GM18505 (cell line): ENCODE measurements around the gene ZNF384.
A peak's percentile ranks its signal among the peaks of the same experiment; 100 is the strongest.
"Not testable (repeated sequence)": the region's sequence is repeated elsewhere in the genome, so short reads cannot be mapped to it uniquely, and the experiment has no call there.

Experiments
- ATAC-seq: cut with Tn5 transposase; IDR thresholded peaks from one replicate; pipeline ENCODE4 v1.9.1; 2021; ENCODE audit not compliant: unreplicated experiment
- POLR2A ChIP-seq: IDR thresholded peaks from 4 replicates; pipeline ENCODE4 v1.6.1; 2011; ENCODE audit warnings: borderline replicate concordance; ENCODE audit not compliant: insufficient read depth, insufficient read length; ENCODE audit errors: extremely low read depth

Gene ZNF384

DNA sequence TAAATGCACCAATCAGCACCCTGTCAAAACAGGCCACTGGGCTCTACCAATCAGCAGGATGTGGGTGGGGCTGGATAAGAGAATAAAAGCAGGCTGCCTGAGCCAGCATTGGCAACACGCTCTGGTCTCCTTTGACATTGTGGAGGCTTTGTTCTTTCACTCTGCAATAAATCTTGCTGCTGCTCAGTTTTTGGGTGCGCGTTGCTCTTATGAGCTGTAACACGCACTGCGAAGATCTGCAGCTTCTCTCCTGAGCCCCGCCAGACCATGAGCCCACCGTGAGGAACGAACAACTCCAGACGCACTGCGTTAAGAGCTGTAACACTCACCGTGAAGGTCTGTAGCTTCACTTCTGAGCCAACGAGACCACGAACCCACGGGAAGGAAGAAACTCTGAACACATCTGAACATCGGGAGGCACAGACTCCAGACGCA, 19.8 kb upstream of the ZNF384 start:
- ATAC-seq, result no peak
- TF ChIP-seq POLR2A, result no peak

DNA sequence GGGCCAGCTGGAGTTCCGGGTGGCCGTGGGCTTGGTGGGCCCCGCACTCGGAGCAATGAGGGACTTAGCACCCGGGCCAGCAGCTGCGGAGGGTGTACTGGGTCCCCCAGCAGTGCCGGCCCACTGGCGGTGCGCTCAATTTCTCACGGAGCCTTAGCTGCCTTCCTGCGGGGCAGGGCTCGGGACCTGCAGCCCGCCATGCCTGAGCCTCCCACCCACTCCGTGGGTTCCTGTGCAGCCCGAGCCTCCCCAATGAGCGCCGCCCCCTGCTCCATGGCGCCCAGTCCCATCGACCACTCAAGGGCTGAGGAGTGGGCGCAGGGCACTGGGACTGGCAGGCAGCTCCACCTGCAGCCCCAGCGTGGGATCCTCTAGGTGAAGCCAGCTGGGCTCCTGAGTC, 19.2 kb upstream of the ZNF384 start:
- not testable (repeated sequence) for ATAC-seq

DNA sequence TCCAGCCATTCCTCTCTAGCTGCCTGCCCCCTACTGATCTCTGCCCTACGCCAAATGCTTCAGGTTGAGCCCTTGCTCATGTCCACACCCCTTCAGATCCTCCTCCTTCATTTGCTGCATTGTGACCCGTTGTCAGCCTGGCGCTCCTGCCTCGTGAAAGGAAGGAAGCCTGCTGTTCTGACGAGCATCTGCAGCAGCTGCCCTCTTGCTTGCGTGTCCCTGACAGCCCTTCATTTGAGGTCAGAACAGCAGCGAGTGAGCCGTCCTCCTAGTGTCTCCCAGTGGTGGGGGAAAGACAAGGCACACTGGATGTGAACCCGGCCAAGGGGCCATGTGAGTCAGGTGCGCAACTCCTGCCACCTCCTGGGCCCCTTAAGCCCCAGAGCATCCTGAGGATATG, 14.5 kb upstream of the ZNF384 start:
- ATAC-seq, result no peak
- no peak for TF ChIP-seq POLR2A

DNA sequence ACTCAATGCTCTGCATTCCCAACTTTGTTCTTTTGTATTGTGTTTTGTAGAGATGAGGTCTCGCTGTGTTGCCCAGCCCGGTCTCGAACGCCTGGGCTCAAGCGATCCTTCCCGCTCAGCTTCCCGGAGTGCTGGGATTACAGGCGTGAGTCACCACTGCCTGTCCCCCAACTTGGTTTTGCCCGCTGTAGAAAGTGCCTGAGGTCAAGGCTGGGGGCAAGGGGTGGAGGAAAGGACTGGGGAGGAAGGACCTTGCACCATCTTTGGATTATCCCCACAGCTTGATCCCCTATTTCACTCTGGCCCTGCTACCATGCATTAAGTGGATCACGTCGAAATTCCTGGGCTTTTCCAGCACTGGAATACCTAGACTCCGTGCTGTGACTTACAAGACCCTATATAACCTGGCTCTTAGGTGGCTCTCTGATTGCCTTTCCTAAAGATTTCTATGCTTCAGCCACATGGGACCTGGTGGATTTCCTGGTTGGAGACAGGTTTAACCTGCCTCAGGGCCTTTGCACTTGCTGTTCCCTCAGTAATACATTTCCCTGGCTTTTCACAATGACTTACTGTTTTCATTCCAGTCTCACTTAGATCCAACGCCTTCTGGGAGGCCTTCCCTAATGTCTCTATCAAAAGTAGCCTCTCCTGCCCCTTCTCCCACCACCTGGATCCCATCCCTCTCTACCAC, 12.0 kb upstream of the ZNF384 start:
- TF ChIP-seq POLR2A, result no peak
- ATAC-seq, result no peak

DNA sequence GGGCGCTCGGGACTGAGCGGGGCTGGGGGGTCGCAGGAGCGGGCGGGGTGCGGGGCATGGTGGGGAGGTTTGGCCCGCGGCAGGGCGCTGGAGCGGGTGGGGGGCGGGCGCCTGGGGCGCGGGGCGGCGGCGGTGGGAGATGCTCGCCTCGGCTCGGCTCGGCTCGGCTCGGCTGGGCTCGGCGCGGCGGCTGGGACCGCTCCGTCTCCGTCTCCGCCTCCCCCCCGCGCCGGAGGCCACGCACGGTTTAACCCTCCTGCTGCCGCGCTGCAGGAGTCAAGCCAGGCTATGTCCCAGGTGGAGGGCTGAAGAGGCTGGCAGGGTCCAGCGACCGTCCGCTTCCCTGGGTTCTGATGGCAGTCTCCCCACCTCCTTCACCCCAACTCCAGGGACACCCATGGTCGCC, 11.5 kb upstream of the ZNF384 start, which contains the start of gene PIANP:
TSS of gene PIANP (minus strand) at position 170 of the 406 bp plus-strand sequence. CDS start 2,754 bp downstream, outside the sequence.
- no peak for ATAC-seq
- no peak for TF ChIP-seq POLR2A

DNA sequence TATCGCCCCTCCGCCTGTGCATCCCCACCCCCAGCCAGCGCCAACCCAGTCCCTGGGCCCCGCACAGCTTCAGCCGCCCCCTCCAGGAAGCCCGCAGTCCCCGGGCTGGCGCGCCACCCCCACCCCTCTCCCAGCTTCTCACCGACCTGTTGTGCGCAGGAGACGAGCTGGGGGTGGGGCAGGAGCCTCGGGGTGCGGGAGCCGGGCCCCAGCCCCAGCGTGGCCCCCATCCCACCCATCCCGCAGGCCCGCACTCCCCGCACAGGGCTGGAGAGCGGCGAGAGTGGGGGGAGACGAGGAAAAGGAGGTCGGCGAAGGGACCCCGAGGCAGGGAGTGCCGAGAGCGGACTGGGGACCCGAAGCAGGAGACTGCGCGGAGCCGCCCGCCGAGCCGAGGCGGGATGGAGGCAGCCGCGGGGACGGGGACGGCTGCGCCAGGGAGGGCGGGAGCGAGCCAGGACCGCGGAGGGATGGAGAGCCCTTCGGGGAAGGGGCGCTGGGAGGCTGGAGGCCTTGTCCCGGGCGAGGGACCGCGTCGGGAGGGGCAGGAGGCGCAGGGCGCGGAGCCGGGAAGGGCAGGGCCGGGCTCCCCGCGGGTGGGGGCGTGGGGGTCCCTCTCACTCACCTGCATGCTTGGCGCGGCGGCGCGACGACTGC, 10.9 kb upstream of the ZNF384 start:
- ATAC-seq, result no peak
- TF ChIP-seq POLR2A, result no peak

DNA sequence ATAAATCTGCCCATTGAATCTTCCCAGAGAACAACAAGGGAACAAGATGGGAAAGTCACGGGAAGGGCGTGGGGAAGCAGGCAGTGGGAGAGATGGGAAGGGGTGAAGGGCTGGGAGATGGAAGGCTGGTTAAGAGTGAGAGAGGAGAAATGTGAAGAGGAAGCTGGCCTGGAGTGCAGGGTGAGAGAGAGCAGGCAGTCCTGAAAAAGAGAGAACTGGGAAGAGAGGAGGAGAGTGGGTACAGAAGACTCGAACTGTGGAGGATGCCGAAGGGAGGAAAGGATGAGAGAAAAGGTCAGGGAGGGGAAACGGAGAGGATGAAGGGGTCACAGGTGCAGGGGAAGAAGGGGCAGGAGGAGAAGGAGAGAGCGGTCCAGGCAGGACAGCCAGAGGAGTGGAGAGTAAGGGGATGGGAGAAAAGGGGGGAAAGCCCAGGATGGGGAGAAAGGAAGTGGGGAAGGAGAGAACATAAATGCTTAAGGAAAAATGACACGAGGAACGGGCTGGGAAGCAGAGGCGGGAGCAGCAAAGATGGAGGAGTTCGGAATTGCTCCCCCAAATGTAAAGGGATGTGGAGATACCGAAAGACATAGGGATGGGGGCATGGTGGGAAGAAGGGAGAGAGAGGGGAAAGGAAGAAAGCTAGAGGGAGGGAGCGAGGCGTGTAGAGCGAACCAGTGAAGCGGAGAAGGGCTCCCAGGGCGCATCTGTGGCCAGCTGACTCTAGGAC, 10.2 kb upstream of the ZNF384 start:
- TF ChIP-seq POLR2A, result no peak
- ATAC-seq, result no peak

DNA sequence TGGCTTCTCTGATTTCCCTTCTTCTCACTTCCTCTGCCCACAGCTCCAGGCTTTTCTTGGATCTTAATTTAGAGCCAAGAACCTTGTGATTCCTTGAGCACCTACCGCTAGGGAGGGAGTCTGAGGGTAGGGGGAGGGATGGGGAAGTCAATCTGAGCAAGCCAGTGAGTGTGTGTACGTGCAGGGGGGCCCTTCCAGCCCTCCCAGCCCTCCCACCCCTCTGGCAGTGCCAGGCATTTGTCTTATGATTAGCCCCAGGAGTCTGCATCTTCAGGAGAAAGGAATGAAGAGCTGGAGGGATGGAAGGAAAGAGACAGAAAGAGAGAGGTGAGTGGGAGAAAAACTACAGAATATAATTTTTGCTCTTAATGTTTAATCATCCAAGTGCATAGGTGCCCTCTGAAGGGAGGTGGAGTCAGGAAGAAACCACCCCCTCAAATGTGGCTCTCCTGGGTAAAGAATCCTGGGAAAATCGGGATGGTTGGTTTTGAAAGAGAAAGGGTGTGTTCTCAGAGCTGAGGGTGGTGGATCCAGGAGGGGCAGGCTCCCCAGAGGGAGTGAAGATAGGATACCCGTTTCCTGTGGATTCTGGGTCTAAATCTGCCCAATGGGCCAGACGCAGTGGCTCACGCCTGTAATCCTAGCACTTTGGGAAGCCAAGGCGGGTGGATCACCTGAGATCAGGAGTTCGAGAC, 9.3 kb upstream of the ZNF384 start:
- TF ChIP-seq POLR2A, result no peak

DNA sequence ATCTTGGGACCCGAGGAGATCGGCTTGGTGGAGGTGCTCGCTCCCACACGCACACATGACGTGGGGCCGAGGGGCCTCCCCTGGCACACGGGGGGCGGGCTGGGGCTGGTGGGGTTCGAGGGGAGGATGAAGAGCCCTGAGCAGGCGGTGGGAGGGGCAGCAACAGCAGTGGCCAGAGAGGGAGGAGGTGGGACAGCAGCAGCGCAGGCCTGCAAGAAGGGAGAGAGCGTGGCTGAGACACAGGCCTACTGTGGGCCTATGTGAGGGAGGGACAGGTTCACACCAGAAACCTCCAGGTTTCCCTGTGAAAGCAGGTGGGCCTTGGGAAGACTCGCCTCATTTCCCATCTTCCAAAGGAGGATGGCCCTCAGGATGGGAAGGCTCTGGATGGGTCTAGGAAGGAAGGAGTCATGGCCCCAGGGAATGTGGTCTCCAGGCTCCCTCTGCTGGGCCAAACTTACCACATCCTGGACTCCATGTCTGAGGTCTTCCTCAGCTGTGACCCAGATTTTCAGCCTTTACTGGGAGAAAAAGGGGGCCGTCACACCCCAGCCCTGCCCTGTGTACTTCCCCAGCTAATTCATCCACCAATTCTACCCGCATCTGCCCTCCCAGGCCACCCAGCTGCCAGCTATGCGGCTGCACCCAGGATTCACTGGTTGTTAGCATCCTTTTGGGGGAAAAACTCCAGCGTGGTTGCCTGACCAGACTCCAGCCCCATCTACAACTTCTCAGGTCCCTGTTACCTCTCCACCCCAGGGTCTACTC, 8.6 kb upstream of the ZNF384 start:
- no peak for ATAC-seq
- TF ChIP-seq POLR2A, result no peak

More for the DNA sequence above, 9.3 kb upstream of the ZNF384 start:
- ATAC-seq, result no peak

DNA sequence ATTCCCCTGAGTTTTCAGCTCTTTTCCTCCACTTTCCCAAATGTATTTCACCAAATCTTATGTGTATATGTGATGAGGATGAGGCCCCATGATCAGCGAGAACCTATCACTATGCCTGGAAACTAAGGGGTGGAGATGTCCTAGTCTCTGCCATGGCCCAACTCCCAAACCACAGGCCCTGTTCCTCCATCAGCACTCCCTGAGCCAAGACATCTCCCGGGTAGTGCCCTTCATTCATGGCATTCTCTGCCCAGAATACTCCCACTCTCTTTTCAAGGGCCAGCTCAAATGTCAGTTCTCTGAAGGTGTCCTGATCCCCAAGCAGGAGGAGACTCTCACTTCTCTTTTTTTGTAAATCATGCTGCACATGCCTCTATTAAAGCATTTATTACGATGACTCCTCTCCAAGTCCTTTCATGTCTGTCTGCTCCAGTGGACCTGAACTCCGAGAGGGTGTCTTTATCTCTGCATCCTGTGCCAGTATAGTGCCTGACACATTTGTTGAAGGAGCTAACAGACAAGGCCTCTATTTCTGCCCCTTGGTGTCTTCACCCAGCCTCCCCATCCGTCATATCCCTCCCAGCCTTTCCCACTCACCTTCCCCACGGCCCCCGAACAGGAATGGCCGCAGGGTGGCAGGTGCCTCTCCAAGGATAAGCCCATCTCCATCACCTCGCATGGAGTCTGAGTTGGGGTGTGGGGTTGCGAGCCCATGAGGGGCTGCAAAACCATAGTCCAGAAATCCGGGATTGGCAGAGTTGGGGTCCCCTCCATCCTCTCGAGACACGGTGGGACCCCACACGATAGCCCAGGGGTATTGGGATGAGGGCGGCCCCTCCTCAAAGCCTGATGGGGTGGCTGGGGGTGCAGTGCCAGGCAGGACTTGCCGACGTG, 7.8 kb upstream of the ZNF384 start:
- no peak for TF ChIP-seq POLR2A
- peak; percentile 53 for ATAC-seq

DNA sequence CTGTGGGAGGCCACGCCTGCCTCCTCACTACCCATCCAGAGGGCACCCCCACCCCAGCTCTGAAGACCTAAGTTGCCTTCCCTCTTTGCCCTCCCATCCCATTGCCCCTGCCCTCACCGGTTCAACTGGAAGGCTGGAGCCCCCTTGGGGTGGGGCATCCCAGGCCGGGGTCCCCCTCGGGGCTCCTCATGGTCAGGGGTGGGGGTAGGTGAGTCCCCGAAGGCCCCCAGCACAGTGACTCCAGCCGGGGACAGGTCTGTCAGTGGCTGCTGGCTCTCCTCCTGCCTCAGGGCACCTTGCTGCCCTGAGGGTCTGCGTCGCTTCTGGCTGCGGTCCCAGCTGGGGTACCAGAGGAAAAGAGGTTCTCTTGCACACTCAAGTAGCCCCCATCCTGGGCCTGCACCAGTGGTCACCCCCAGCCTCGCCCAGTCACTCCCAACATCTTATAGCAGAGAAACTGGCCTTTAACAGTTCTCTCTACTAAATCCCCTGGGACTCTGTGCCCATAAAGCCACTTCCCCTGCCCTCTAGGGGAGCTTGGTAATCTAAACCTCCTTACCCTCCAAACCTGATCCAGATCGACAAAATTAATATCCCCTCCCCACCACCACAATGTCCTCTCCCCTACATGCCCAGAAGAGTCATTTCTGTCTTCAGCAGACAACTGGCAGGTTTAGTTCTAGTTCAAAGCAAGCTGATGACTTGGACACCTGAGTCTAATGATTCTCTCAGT, 6.3 kb upstream of the ZNF384 start:
- no peak for ATAC-seq
- no peak for TF ChIP-seq POLR2A

DNA sequence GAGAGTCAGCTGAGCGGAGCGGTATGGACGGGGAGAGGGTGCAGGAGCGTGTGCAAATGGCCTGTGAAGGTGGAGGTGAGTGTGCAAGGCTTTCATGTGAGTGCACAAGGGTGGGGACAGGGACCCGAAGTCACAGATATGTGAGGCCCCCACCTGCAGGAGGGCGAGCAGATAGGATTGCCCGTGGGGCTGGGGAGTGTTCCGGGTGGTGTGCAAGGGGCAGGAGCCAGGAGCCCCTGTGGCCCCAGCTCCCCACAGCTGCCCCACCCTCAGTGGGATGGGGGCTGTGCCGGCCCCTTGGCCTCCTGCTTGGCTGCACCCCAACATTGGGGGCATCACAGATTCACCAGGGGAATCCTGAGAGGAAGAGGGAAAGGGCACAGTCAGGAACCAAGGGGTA, 5.5 kb upstream of the ZNF384 start:
- no peak for ATAC-seq
- no peak for TF ChIP-seq POLR2A

DNA sequence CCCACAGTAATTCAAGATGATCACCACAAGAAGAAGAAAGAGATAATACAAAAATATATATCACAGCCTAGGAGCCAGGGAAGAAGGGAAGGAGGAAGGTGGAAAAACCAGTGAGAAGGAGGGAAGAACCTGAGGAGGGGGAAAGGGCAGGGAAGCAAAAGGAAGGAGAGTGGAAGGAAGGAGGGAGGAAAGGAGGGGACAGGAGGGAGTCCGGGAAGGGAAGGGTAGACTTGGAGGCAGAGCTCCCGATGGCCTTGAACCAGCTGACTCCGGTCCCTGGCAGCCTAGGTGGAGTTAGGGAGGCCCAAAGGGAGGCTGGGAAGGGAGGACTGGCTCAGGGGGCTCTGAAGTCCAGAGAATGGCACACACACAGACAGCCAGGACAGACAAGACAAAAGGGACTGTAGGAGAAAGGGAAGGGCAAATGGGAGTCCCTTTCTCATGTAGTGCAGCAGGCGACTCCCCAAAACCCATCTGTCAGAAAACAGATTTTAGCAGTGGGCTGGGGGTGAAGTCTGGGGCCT, 4.7 kb upstream of the ZNF384 start:
- no peak for TF ChIP-seq POLR2A
- no peak for ATAC-seq
